HEK293 (cell line): Measurements from ENCODE around the gene PLEKHG5.

Source experiments
- CTCF ChIA-PET: fragments of 350-600 bp; formaldehyde crosslinking; extraction: SDS; loops from one replicate; lab custom pipeline; 2021; ENCODE audit warnings: antibody characterized with exemption; lab: Yijun Ruan, JAX
- POLR2A ChIA-PET: fragments of 300-600 bp; formaldehyde crosslinking; extraction: SDS; loops from one replicate; lab custom pipeline; 2020; ENCODE audit warnings: antibody characterized with exemption, inconsistent platforms; lab: Yijun Ruan, JAX
- H3K27ac ChIP-seq: fragments of 200-500 bp; sonication (Bioruptor generic); 2 replicates; pipeline ENCODE4 v1.5.1; 2014; ENCODE audit warnings: low read depth, low read length, control low read depth, inconsistent platforms; ENCODE audit errors: extremely low read depth
- H3K36me3 ChIP-seq, 2 experiments: fragments of 200-500 bp in 1 of 2; sonication (Bioruptor generic) in 1 of 2; 1 replicate in 1 of 2; 2 replicates in 1 of 2; pipeline ENCODE4 v1.5.1; 2014 to 2017; ENCODE audit warnings: inconsistent platforms in 2 of 2, low read length in 2 of 2; ENCODE audit not compliant: control insufficient read depth in 2 of 2, insufficient read depth in 1 of 2
- H3K4me1 ChIP-seq: fragments of 200-500 bp; sonication (Bioruptor generic); 2 replicates; pipeline ENCODE4 v1.5.1; 2014; ENCODE audit warnings: mild to moderate bottlenecking, low read length, inconsistent platforms; ENCODE audit not compliant: control insufficient read depth, insufficient read depth
- H3K4me3 ChIP-seq: 2 replicates; pipeline ENCODE4 v1.5.1; 2011; ENCODE audit warnings: low read depth, mild to moderate bottlenecking, control low read depth, low read length, moderate library complexity
- H3K9me3 ChIP-seq: fragments of 200-500 bp; sonication (Bioruptor generic); 2 replicates; pipeline ENCODE4 v1.5.1; 2014; ENCODE audit warnings: low read depth, low read length, inconsistent platforms; ENCODE audit not compliant: control insufficient read depth, insufficient read depth
- GLI4 ChIP-seq: fragments of 450-650 bp; formaldehyde crosslinking; IDR thresholded peaks from 2 replicates; pipeline ENCODE4 v1.5.1; 2016; ENCODE audit warnings: missing biosample characterization, missing genetic modification characterization
- GLIS1 ChIP-seq: fragments of 450-650 bp; formaldehyde crosslinking; IDR thresholded peaks from 2 replicates; pipeline ENCODE4 v1.5.1; 2016; ENCODE audit warnings: missing biosample characterization, missing genetic modification characterization
- GLIS2 ChIP-seq: fragments of 450-650 bp; formaldehyde crosslinking; IDR thresholded peaks from 2 replicates; pipeline ENCODE4 v1.5.1; 2016; ENCODE audit warnings: missing biosample characterization, missing genetic modification characterization
- INSM2 ChIP-seq: fragments of 450-650 bp; formaldehyde crosslinking; IDR thresholded peaks from 2 replicates; pipeline ENCODE4 v1.5.1; 2016; ENCODE audit warnings: missing biosample characterization, missing genetic modification characterization
- REST ChIP-seq: fragments of 450-650 bp; formaldehyde crosslinking; IDR thresholded peaks from 2 replicates; pipeline ENCODE4 v1.5.1; 2016; ENCODE audit warnings: missing biosample characterization, missing genetic modification characterization
- ZFHX2 ChIP-seq: fragments of 450-650 bp; formaldehyde crosslinking; conservative IDR thresholded peaks from 2 replicates; pipeline ENCODE4 v1.5.1; 2016; ENCODE audit warnings: missing biosample characterization, missing genetic modification characterization
- ZIC2 ChIP-seq: fragments of 450-650 bp; formaldehyde crosslinking; IDR thresholded peaks from 2 replicates; pipeline ENCODE4 v1.5.1; 2016; ENCODE audit warnings: missing biosample characterization, missing genetic modification characterization
- ZNF10 ChIP-seq: fragments of 450-650 bp; formaldehyde crosslinking; IDR thresholded peaks from 2 replicates; pipeline ENCODE4 v1.5.1; 2017; ENCODE audit warnings: missing biosample characterization, missing genetic modification characterization
- ZNF157 ChIP-seq: fragments of 450-650 bp; formaldehyde crosslinking; IDR thresholded peaks from 2 replicates; pipeline ENCODE4 v1.5.1; 2016; ENCODE audit warnings: missing biosample characterization, missing genetic modification characterization
- ZNF169 ChIP-seq: fragments of 450-650 bp; formaldehyde crosslinking; IDR thresholded peaks from 2 replicates; pipeline ENCODE4 v1.5.1; 2016; ENCODE audit warnings: missing biosample characterization, missing genetic modification characterization
- ZNF175 ChIP-seq: fragments of 450-650 bp; formaldehyde crosslinking; IDR thresholded peaks from 2 replicates; pipeline ENCODE4 v1.5.1; 2016; ENCODE audit warnings: missing biosample characterization, missing genetic modification characterization
- ZNF266 ChIP-seq: fragments of 450-650 bp; formaldehyde crosslinking; IDR thresholded peaks from 2 replicates; pipeline ENCODE4 v1.5.1; 2016; ENCODE audit warnings: missing biosample characterization, missing genetic modification characterization, low read depth
- ZNF350 ChIP-seq: fragments of 450-650 bp; formaldehyde crosslinking; IDR thresholded peaks from 2 replicates; pipeline ENCODE4 v1.5.0; 2017; ENCODE audit warnings: missing biosample characterization, mild to moderate bottlenecking, missing genetic modification characterization
- ZNF600 ChIP-seq: fragments of 450-650 bp; formaldehyde crosslinking; IDR thresholded peaks from 2 replicates; pipeline ENCODE4 v1.5.1; 2016; ENCODE audit warnings: missing biosample characterization, missing genetic modification characterization
- ZNF785 ChIP-seq: fragments of 450-650 bp; formaldehyde crosslinking; IDR thresholded peaks from 2 replicates; pipeline ENCODE4 v1.5.1; 2016; ENCODE audit warnings: missing biosample characterization, missing genetic modification characterization
- TF ChIP-seq, protein P1 (sequence below): fragments of 450-650 bp; IDR thresholded peaks from 2 replicates; pipeline ENCODE4 v1.5.1; 2018; ENCODE audit warnings: missing biosample characterization, missing genetic modification characterization

PLEKHG5 gene

GRCh38 chr1:6470132-6471085 lies 21.1 kb downstream of the PLEKHG5 start:
- ChIA-PET POLR2A (no interaction called here), CTCF (no interaction called here)
- H3K27ac ChIP-seq = no peak overlapping the region

DNA sequence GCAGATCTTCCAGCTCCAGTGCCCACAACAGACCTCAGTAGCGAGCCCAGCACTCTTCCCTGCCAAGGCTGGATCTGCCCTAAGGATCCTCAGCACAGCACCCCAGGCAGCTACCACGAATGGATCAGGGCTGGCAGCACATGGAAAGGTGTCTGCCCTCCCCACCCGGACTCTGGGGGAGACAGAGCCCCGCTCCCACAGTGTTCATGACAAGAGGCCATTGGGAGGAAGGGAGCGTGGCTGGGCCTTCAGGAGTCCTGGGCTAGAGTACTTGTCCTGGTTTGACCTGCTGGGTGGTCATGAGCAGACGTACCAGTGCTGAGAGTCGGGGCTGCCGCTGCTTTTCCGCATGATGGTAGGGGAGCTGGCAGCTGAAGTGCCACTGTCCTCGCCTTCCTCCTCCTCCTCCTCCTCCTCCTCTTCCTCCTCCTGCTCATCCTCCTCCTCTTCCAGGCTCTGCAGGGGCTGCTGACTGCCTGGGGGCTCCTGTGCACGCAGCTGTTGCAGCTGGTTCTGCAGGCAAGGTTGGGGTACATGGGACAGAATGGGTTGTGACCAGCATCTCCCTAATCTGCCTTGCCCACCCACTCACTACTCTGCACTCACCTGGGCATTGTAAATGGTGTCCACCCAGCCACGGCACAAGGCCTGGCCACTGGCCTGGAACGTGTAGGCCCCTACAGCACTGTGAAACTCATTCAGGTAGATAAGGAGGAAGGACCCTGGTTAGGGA lies 22.6 kb downstream of the PLEKHG5 start:
- Histone ChIP-seq H3K4me3 (no peak overlapping the region), H3K9me3 (no peaks in the 10 kb centered on the region), H3K27ac (no peak overlapping the region), H3K36me3 (peaks cover 0 to 71% of the 10 kb centered on the region in 2 experiments; a peak in 1 of 3 replicates), H3K4me1 (no peaks in the 10 kb centered on the region)
- TF ChIP-seq ZNF600 (tag by site-specific recombination) (0 out of 2 replicates have a peak, but pooled peaks have one; percentile 20), ZNF157 (no peak)
- TF ChIP-seq, protein P1, sequence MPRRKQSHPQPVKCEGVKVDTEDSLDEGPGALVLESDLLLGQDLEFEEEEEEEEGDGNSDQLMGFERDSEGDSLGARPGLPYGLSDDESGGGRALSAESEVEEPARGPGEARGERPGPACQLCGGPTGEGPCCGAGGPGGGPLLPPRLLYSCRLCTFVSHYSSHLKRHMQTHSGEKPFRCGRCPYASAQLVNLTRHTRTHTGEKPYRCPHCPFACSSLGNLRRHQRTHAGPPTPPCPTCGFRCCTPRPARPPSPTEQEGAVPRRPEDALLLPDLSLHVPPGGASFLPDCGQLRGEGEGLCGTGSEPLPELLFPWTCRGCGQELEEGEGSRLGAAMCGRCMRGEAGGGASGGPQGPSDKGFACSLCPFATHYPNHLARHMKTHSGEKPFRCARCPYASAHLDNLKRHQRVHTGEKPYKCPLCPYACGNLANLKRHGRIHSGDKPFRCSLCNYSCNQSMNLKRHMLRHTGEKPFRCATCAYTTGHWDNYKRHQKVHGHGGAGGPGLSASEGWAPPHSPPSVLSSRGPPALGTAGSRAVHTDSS (tag by site-specific recombination) = peak; percentile 80
- ChIA-PET CTCF (interaction anchor here (0.6 to 1.8 kb wide), 4 partner anchors 8 to 72 kb away, joined by 3 to 6 read pairs (median 4); no protein-coding TSS in a partner anchor), POLR2A (interaction anchor here (1.0 kb wide), 1 partner anchor 24 kb away, joined by 3 read pairs; no protein-coding TSS in a partner anchor)

More at GRCh38 chr1:6470132-6471085, 21.1 kb downstream of the PLEKHG5 start:
- Histone ChIP-seq H3K36me3 (peaks cover 0 to 66% of the 10 kb centered on the region in 2 experiments; a peak in 1 of 3 replicates), H3K4me1 (no peaks in the 10 kb centered on the region), H3K9me3 (no peaks in the 10 kb centered on the region), H3K4me3 (no peak overlapping the region)
- 0 out of 2 replicates have a peak, but pooled peaks have one; percentile 6 for TF ChIP-seq ZFHX2
- TF ChIP-seq ZNF169 = no peak

- Histone ChIP-seq H3K4me1 (no peaks in the 10 kb centered on the region), H3K4me3 (no peak overlapping the region), H3K36me3 (peaks cover 0 to 68% of the 10 kb centered on the region in 2 experiments; a peak in 1 of 3 replicates), H3K27ac (no peak overlapping the region), H3K9me3 (no peaks in the 10 kb centered on the region)
- ChIA-PET POLR2A (interaction anchor here (0.6 to 1.0 kb wide), 2 partner anchors 23 to 25 kb away, joined by 3 to 4 read pairs; no protein-coding TSS in a partner anchor), CTCF (interaction anchor here (0.8 to 1.8 kb wide), 3 partner anchors 9 to 29 kb away, joined by 3 to 6 read pairs (median 4); no protein-coding TSS in a partner anchor)
- TF ChIP-seq ZNF350 (no peak), GLIS2 (0 out of 2 replicates have a peak, but pooled peaks have one; percentile 5)
Observed at GRCh38 chr1:6467744-6468688, 23.5 kb downstream of the PLEKHG5 start.

DNA sequence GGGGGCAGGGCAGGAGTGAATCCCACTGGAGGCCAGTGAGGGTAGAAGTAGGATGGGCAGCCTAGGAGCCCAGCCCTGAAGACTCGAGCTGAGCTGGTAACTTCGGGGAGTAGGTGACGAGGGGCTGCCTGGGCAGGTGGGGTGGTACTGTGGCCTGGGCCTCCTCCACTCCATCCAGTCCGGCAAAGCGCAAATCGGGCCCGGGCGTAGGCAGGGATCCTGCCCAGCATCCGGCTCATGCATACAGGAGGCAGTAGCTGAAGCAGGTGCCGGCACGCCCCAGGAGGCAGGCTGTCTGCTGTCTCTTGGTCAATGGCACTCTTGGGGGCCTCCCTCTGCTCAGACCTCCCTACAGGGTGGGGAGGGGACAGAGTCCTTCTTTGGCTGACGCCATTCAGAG lies 24.2 kb downstream of the PLEKHG5 start:
- POLR2A ChIA-PET = no interaction called here
- TF ChIP-seq INSM2 (tag by site-specific recombination) (no peak), ZNF10 (tag by site-specific recombination) (0 out of 2 replicates have a peak, but pooled peaks have one; percentile 27), ZNF175 (tag by site-specific recombination) (no peak), ZIC2 (tag by site-specific recombination) (peak; percentile 8; the same call in 1 of the 2 replicates), ZNF600 (tag by site-specific recombination) (peak; percentile 24; the same call in 1 of the 2 replicates), GLIS1 (tag by site-specific recombination) (peak; percentile 36; the same call in 1 of the 2 replicates), GLI4 (tag by site-specific recombination) (no peak), ZNF785 (tag by site-specific recombination) (no peak), REST (tag by site-specific recombination) (no peak), ZNF266 (tag by site-specific recombination) (no peak)

More for the DNA sequence above, 24.2 kb downstream of the PLEKHG5 start:
- peaks cover 0 to 68% of the 10 kb centered on the region in 2 experiments; a peak in 1 of 3 replicates for H3K36me3 ChIP-seq
- H3K9me3 ChIP-seq = no peaks in the 10 kb centered on the region
- H3K27ac ChIP-seq = no peak overlapping the region
- CTCF ChIA-PET = interaction anchor here (1.8 kb wide), 1 partner anchor 28 kb away, joined by 6 read pairs; no protein-coding TSS in a partner anchor
- no peaks in the 10 kb centered on the region for H3K4me1 ChIP-seq
- H3K4me3 ChIP-seq = no peak overlapping the region
